ENCODE measurements around the gene INAVA.

The INAVA gene

GRCh38 chr1:200894712-200895442 lies at the start of gene INAVA:
INAVA (plus strand) TSS chr1:200894900; CDS start chr1:200898401, 3,501 bp downstream.
- DNase-seq: no peak

- DNase-seq: no peak
Observed at GRCh38 chr1:200845360-200845759, 49.3 kb upstream of the INAVA start.

- DNase-seq: no peak
Observed at GRCh38 chr1:200846398-200846797, 48.3 kb upstream of the INAVA start.

- no peak for DNase-seq
Observed at GRCh38 chr1:200849430-200849829, 45.3 kb upstream of the INAVA start.

GRCh38 chr1:200850554-200850953 lies 44.1 kb upstream of the INAVA start:
- no peak for DNase-seq

GRCh38 chr1:200856716-200857357 lies 37.9 kb upstream of the INAVA start:
- DNase-seq: no peak

GRCh38 chr1:200857804-200858203 lies 36.9 kb upstream of the INAVA start:
- no peak for DNase-seq

GRCh38 chr1:200861937-200862647 lies 32.6 kb upstream of the INAVA start:
- no peak for DNase-seq

GRCh38 chr1:200862713-200863415 lies 31.8 kb upstream of the INAVA start:
- DNase-seq: no peak

GRCh38 chr1:200866116-200866515 lies 28.6 kb upstream of the INAVA start:
- DNase-seq: no peak

- DNase-seq: no peak
Observed at GRCh38 chr1:200866521-200866920, 28.2 kb upstream of the INAVA start.

- no peak for DNase-seq
Observed at GRCh38 chr1:200867018-200867811, 27.5 kb upstream of the INAVA start.

GRCh38 chr1:200869376-200869752 lies 25.3 kb upstream of the INAVA start:
- DNase-seq: no peak

GRCh38 chr1:200869753-200870391 lies 24.8 kb upstream of the INAVA start:
- DNase-seq: no peak

- DNase-seq: no peak
Observed at GRCh38 chr1:200872446-200873115, 22.1 kb upstream of the INAVA start, which contains the start of gene GPR25. GPR25 (plus strand) TSS chr1:200872981; CDS start chr1:200873038, 57 bp downstream.

- DNase-seq: peak; percentile 46
Observed at GRCh38 chr1:200873116-200873670, 21.5 kb upstream of the INAVA start.

- DNase-seq: no peak
Observed at GRCh38 chr1:200873671-200874397, 20.9 kb upstream of the INAVA start.

GRCh38 chr1:200874694-200875093 lies 20.0 kb upstream of the INAVA start:
- no peak for DNase-seq

GRCh38 chr1:200875416-200875815 lies 19.3 kb upstream of the INAVA start:
- DNase-seq: no peak

GRCh38 chr1:200877010-200877409 lies 17.7 kb upstream of the INAVA start:
- DNase-seq: no peak
